ENCODE data around the gene YTHDC1. TPM values are rescaled to one million over a fixed set of nuclear protein-coding genes. Genes with fewer than 3 reads are reported as not detected.

The YTHDC1 gene
- total and polyA plus RNA-seq, 2 of the 8 experiments (the other 6 are each of a cell fraction or from before 2014, with no cell fraction given): 25.7 to 89.5 TPM

GRCh38 chr4:68326141-68326540, 23.7 kb downstream of the YTHDC1 start:
- Histone ChIP-seq H4K5ac (ENCODE audit: insufficient read length, low read depth, low read length) (no peak overlapping the region), H3K18ac (ENCODE audit: extremely low read depth, low read length) (no peak overlapping the region), H2BK120ac (replicated peaks; ENCODE audit: low read depth, low read length) (no peak overlapping the region), H4K20me1 (replicated peaks in 1 of 2; ENCODE audit: control insufficient read depth in 1 of 2, insufficient read depth in 2 of 2, low read length in 2 of 2) (no peaks in the 10 kb centered on the region), H3K23me2 (ENCODE audit: low read depth, low read length) (no peaks in the 10 kb centered on the region), H3K9me3 (ENCODE audit: insufficient read depth in 2 of 2, low read depth in 1 of 2, low read length in 1 of 2) (no peaks in the 10 kb centered on the region), H2BK20ac (ENCODE audit: low read length) (no peak overlapping the region), H2BK12ac (ENCODE audit: low read depth, low read length) (no peak overlapping the region), H2AK5ac (ENCODE audit: low read depth, low read length) (no peak overlapping the region), H3K4me3 (ENCODE audit: extremely low read depth in 1 of 4, insufficient read depth in 2 of 4, low read depth in 3 of 4, low read length in 4 of 4) (no peak overlapping the region), H4K91ac (replicated peaks; ENCODE audit: insufficient read length, low read length) (no peak overlapping the region), H3K27ac (ENCODE audit: low read depth, low read length) (no peak overlapping the region), H3K9ac (replicated peaks in 1 of 4; ENCODE audit: extremely low read depth in 1 of 4, low read depth in 3 of 4, low read length in 3 of 4) (no peak overlapping the region), H3K4ac (replicated peaks; ENCODE audit: insufficient read length, low read depth, low read length) (no peak overlapping the region), H3K79me2 (ENCODE audit: control insufficient read depth in 1 of 2, insufficient read depth in 2 of 2, low read length in 2 of 2) (peaks cover 0 to 14% of the 10 kb centered on the region in 2 experiments; a peak in 1 of 4 replicates), H3K56ac (replicated peaks; ENCODE audit: insufficient read length, low read depth, low read length) (no peak overlapping the region), H2BK5ac (ENCODE audit: low read depth, low read length) (no peak overlapping the region), H2BK15ac (ENCODE audit: low read length) (no peak overlapping the region), H3K36me3 (ENCODE audit: control insufficient read depth in 2 of 4, insufficient read depth in 4 of 4, low read length in 3 of 4) (peaks cover 18 to 99% (median 43%) of the 10 kb centered on the region in 4 experiments; a peak in 7 of 8 replicates), H4K8ac (ENCODE audit: extremely low read depth, insufficient read depth, low read length) (no peak overlapping the region), H3K27me3 (replicated peaks in 1 of 4; ENCODE audit: control insufficient read depth in 3 of 4, extremely low read depth in 1 of 4, insufficient read depth in 3 of 4, low read length in 3 of 4) (no peaks in the 10 kb centered on the region), H3K79me1 (ENCODE audit: low read depth, low read length) (no peaks in the 10 kb centered on the region), H2AFZ (ENCODE audit: low read length) (no peak overlapping the region), H3K23ac (ENCODE audit: insufficient read length) (no peak overlapping the region), H3K14ac (ENCODE audit: insufficient read length) (no peak overlapping the region), H3K4me2 (ENCODE audit: insufficient read depth in 1 of 2, low read depth in 2 of 2, low read length in 2 of 2) (no peak overlapping the region), H3K4me1 (replicated peaks in 1 of 4; ENCODE audit: control insufficient read depth in 3 of 4, insufficient read depth in 4 of 4, low read length in 3 of 4) (no peaks in the 10 kb centered on the region)
- POLR2A ChIA-PET (ENCODE audit: partially characterized antibody): interaction anchor here (0.9 to 1.6 kb wide), 4 partner anchors 9 to 18 kb away, joined by 3 to 5 read pairs (median 4); no protein-coding TSS in a partner anchor
- FAIRE-seq: no peak
- no peak for DNase-seq (ENCODE audit: low read depth in 1 of 2, low spot score in 2 of 2)
- CTCF ChIA-PET (ENCODE audit: partially characterized antibody): interaction anchor here (0.6 to 1.6 kb wide), 4 partner anchors 12 to 50 kb away, joined by 3 to 7 read pairs (median 3); no protein-coding TSS in a partner anchor
- 90% methylated on average over 1 of the region's 1 CpG; no CpG with 5 or more reads in 1 of the 2 experiments for WGBS, 2 experiments (ENCODE audit: extremely low coverage in 1 of 2, insufficient coverage in 1 of 2, insufficient read length in 1 of 2, insufficient replicate concordance in 2 of 2, low coverage in 1 of 2, low lambda C conversion rate in 2 of 2, missing lambda C conversion rate in 1 of 2)
- TF ChIP-seq KDM4A (IDR thresholded peaks at IDR 0.05; ENCODE audit: low read depth, low read length, severe bottlenecking): no peak

Measured in H1 (cell line).